ENCODE results near the gene ALAS1.

ALAS1 gene

DNA sequence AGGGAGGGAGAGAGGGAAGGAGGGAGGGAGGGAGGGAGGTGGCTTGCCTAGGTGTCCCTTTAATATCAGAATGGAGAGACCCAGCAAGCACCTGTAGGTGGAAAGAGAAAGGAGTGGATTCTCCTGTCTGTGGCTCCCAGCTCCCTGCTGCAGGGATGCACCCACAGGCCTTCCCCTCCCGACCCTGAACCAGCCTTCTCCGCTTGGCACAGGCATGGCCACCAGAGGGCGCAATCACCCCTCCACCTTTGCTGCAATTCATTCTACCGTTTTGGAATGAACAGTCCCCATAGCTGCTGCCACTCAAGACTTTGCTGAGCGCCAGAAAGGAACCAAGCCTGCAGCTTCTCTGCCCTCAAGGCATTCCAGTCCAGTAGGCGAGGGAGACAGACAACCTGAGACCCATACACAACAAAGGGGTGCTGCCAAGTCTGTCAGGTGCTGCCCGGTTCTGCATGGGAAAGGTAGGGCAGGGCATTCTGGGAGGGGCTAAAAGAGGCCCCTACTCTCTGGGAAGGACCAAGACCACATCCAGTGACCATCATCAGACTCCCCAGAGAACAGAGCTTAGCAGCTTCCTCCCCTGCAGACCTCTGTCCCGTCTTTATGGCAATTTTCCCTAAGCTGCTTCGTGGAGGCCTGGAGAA is 22.5 kb downstream of the ALAS1 start:
- DNase-seq (ENCODE audit: low spot score) (peak; percentile 46), FAIRE-seq (no peak)

DNA sequence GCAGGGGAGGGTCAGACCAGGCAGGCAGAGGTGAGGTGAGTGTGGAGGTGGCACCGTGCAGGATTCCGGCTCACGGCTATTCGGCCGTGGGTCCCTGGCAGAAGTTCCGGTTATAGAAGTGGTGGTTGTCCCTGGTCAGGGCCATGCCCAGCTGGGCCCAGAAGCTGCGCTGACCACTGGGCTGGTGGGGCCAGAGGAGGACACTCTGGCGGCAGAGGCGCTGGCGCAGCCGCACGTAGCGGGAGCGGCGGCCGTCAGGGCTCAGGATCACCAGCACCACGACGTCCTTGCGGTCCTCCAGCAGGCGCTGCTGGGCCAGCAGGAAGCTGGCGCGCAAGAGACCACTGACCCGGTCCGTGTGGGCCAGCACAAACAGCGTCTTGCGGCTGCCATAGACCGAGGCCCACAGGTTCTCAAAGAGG is 23.2 kb downstream of the ALAS1 start:
- DNase-seq (ENCODE audit: low spot score), result no peak
- FAIRE-seq, result no peak

- DNase-seq (ENCODE audit: low spot score) (no peak), FAIRE-seq (no peak)
Measured at GRCh38 chr3:52221563-52222318, 23.8 kb downstream of the ALAS1 start.

DNA sequence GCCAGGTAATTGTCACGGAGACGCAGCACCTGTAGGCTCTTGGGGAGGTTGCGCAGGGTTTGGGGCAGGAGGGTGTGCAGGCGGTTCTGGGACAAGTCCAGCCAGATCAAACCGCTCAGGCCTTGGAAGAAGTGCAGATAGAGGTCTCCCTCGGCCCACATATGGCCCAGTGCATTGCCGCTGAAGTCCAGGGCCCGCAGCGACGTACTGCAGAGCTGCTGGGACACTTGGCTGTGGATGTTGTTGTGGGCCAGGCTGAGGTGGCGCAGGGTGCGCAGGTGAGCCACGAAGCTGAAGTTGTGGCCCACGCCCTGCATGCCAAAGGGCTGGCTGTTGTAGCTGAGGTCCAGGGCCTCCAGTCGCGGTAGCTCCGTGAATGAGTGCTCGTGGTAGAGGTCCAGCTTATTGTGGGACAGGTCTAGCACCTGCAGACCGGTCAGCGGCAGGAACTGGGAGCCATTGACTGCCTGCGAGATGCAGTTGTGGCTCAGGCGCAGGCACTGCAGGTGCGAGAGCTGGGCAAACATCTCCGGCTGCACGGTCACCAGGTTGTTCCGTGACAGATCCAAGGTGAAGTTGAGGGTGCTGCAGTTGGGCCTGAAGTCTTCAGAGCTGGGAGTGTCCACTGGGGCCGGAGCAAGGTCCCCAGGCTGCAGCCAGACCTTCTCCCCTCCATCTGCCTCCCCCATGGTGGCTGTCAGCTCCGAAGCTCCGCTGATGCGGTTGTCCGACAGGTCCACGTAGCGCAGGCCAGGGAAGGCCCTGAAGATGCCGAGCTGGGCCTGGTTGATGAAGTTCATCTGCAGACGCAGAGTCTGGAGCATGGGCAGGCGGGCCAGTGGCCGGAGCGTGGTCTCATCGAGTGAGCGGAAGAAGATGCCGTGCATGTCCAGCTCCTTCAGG is 24.6 kb downstream of the ALAS1 start:
- DNase-seq (ENCODE audit: low spot score), result no peak
- no peak for FAIRE-seq

GRCh38 chr3:52223449-52224408 is 25.8 kb downstream of the ALAS1 start:
- DNase-seq (ENCODE audit: low spot score) (no peak), FAIRE-seq (no peak)

DNA sequence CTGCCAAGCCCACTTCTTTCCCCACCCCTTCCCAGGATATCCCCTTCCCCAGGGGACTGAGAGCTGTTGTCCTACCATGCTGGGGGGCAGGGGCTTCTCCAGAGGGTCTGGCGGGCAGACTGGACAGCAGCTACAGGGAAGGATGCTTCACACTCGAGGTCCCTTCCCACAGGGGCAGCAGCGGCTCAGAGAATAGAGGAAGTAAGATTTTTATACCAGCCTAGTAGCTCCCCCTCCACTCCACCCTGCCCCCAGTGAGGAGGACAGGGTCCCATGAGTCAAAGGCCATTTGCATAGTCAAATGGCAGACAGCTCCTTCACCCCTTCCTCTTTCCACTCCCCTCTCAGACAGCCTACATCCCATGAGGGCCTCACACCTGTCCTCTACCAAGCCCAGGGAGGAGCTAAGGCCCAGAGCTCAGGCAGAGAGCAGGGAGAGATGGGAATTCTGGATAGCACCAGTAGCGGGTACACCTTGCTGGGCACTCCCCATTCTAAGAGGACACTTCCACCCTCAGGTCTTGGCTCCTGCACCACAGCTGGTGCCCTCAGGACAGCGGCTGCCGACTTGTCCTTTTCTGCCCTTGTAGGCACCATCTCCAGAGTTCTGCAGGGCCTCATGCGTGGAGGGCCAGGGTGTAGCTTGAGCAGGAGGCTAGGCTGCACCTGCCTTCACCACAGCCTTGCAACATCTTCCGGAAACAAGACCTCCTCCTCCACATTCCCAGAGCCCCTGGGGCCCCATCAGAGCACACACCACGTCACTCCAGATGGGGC is 27.7 kb downstream of the ALAS1 start, which contains the start of gene TLR9:
TLR9 (minus strand) TSS at position 194 of the 777 bp plus-strand sequence; CDS start at position 78, 116 bp downstream.
- DNase-seq (ENCODE audit: low spot score), result no peak

GRCh38 chr3:52226229-52226817 is 28.4 kb downstream of the ALAS1 start:
- DNase-seq (ENCODE audit: low spot score) (no peak), FAIRE-seq (no peak)

More for the DNA sequence above, 27.7 kb downstream of the ALAS1 start, which contains the start of gene TLR9:
- FAIRE-seq, result no peak

GRCh38 chr3:52227117-52227516 is 29.2 kb downstream of the ALAS1 start:
- DNase-seq (ENCODE audit: low spot score), result no peak
- no peak for FAIRE-seq

GRCh38 chr3:52227766-52228165 is 29.8 kb downstream of the ALAS1 start:
- no peak for FAIRE-seq
- no peak for DNase-seq (ENCODE audit: low spot score)

DNA sequence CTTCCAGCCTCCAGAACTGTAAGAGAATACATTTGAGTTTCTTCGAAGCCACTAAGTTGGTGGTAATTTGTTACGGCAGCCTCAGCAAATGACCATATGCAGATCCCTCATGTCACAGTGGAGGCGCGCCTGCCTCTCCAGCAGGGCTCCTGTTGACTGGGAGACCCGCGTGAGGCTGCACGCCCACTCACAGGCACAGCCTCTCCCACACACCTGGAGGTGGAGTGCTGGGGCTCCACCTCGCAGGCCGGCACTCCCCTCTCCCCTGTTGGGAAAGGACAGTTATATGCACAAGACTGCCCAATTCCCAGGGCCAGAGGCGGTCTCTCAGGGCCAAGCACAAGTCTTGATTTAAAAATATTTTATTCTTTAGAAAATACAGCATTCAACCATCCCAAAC is 30.3 kb downstream of the ALAS1 start:
- DNase-seq (ENCODE audit: low spot score) (no peak), FAIRE-seq (no peak)

GRCh38 chr3:52228751-52229291 is 30.9 kb downstream of the ALAS1 start:
- FAIRE-seq, result no peak
- DNase-seq (ENCODE audit: low spot score), result no peak

- DNase-seq (ENCODE audit: low spot score) (no peak), FAIRE-seq (no peak)
Measured at GRCh38 chr3:52229656-52230055, 31.7 kb downstream of the ALAS1 start.

DNA sequence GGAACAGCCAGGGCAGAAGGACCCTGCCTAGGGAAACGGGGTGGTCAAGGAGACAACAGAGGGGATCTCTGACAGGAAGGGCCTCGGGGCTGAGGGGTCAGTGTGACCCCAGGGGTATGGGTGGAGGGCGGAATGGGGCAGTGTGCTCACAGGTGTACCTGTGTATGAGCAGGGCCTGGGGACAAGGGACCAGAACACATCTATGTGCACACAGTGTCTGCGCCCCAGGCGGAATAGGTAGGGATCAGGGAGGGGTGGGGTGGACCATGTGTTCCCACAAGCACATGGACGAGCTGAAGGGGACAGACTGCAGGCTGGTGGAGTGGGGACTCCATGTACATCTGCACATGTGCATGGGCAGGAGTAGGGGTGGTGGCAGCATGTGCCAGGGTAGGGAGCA is 32.5 kb downstream of the ALAS1 start:
- FAIRE-seq, result no peak
- no peak for DNase-seq (ENCODE audit: low spot score)

GRCh38 chr3:52230889-52231499 is 33.0 kb downstream of the ALAS1 start:
- FAIRE-seq (no peak), DNase-seq (ENCODE audit: low spot score) (no peak)

DNA sequence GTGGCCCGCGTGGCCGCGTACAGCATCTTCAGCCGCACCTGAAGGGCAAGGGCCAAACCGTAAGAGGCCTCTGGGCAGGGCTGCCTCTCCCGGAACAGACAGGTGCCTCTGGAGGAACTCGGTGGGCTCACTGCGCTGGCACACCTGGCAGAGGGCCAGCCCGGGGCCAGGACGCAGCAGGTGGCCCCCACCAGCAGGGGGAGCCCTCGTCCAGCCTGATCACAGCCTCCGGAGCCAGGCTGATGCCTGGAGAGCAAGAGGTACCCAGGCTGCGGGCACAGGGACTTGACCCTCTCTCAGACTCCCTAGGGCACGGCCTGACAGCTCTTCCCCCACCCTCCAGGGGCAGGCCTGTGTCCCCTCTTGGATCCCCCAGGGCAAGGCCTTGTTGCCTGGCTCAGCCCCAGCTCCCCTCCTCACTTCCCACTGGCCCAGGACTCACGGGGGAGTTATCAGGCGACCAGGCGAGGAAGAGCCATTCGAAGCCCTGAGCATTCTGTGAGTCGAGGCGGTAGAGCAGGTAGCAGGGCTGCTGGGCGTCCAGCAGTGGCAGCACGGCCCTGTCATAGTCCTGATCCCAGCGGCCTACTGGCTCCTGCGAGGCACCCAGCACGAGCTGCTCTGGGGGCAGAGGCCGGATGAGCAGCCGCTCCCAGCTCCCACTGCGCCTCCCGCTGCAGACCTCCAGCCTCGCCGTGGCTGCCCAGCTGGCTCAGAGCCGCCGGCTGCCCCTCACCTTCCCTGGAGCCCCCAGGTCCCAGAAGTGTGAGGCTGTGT is 33.7 kb downstream of the ALAS1 start:
- FAIRE-seq, result no peak
- peak; percentile 19 for DNase-seq (ENCODE audit: low spot score)

DNA sequence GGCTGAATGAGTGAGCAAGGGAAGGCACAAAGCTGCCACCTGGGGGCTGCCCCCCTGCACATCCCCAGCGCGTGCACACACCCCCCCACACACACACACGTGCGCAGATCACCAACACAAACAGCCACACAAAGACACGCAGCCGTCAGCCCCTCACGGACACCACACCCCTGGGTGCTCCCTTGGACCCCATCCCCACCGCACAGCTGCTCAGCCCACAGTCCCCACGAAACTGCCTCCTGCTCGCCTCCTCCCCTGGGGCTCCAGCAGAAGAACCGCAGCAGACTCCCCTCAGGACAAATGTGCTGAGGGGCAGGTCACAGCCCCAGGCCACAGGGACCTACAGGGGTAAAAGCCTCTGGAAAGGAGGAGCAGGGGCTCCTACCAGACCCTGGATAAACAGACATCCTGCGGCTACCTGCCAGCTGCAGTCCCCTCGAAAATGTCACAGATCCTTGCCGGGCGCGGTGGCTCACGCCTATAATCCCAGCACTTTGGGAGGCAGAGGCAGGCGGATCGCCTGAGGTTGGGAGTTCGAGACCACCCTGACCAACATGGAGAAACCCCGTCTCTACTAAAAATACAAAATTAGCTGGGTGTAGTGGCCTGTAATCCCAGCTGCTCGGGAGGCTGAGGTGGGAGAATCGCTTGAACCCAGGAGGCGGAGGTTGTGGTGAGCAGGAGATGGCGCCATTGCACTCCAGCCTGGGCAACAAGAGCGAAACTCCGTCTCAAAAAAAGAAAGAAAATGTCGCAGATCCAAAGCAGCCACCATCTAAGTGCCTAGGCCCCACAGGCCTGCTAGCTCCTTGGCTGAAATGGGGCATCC is 34.5 kb downstream of the ALAS1 start:
- FAIRE-seq, result no peak

DNA sequence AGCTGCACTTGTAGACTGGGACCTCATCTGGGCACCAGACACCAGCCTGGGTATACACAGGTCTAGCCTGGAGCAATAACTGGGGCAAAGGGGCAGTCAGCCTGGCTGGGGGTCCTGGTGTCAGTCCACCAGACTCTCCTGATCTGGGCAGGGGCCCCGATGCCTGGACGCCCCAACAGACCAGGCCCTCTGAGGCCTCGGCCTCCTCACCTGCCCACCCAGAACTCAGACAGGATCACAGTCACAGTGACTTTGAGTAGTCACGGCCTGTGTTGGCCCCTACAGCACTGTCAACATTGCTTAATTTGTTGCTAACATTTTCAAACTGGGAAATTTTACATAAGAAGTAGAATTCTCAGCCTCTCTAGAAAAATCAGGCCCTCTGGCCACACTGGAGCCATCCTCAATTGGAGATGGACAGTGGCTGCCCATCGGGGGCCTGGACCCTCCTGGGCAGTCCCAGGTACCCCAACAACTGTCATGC is 35.2 kb downstream of the ALAS1 start:
- FAIRE-seq (no peak), DNase-seq (ENCODE audit: low spot score) (no peak)

More for the DNA sequence above, 34.5 kb downstream of the ALAS1 start:
- DNase-seq (ENCODE audit: low spot score), result no peak
